ENCODE measurements around the gene P4HA3.

Gene P4HA3

DNA sequence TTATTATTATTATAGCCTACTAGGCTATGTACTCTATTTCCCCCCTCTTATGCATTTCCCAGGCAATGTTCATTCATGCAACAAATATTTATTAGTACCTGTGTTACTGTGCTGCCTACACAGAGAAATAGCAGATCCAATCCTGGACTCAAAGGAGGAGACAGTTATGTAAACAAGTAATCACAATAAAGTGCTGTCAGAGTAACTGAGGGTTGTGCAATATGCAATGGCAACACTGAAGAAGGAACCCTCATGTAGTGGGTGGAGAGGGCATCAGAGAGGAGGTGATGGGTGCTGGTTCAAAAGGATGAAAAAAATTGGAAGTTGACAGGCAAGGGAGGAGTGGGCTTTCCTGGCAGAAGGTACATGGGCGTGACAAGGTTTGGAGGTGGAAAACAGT, 886 bp upstream of the P4HA3 start:
- H3K36me3 ChIP-seq (ENCODE audit: control insufficient read depth, low read depth, low read length) = no peaks in the 10 kb centered on the region
- H3K27ac ChIP-seq (ENCODE audit: low read length) = no peak overlapping the region
- no peak overlapping the region for H3K9ac ChIP-seq (ENCODE audit: low read length)
- H3K4me1 ChIP-seq (ENCODE audit: control insufficient read depth, low read depth, low read length) = no peaks in the 10 kb centered on the region
- no peak overlapping the region for H3K4me3 ChIP-seq (ENCODE audit: low read length)
- peaks cover 3% of the 10 kb centered on the region for H3K9me3 ChIP-seq (ENCODE audit: control insufficient read depth, low read depth, low read length)
- peaks cover 42% of the 10 kb centered on the region for H3K27me3 ChIP-seq (ENCODE audit: control insufficient read depth, insufficient read depth, low read length)

DNA sequence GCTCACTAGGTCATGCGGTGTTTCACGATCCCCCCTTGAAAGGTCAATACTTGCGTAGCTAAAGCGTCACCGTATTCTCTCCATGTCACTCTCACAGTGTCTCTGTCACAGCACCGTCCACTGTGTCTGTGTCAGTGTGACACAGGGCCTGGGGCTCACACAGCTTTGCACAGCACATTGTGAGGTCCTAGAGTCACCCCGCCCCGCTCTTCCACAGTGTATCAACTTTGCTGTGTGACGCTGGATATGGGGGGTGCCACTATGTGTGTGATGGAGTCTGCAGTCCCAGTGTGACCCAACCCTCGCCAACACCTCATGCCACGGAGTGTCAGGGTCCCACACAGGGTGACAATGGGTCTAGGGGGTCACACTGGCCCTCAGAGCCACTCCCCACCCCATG, 583 bp downstream of the P4HA3 start:
- Histone ChIP-seq H3K9me3 (ENCODE audit: control insufficient read depth, low read depth, low read length) (no peaks in the 10 kb centered on the region), H3K27me3 (ENCODE audit: control insufficient read depth, insufficient read depth, low read length) (peaks cover 45% of the 10 kb centered on the region), H3K9ac (ENCODE audit: low read length) (no peak overlapping the region), H3K27ac (ENCODE audit: low read length) (no peak overlapping the region), H3K4me1 (ENCODE audit: control insufficient read depth, low read depth, low read length) (no peaks in the 10 kb centered on the region), H3K4me3 (ENCODE audit: low read length) (peak overlapping the region; percentile 37), H3K36me3 (ENCODE audit: control insufficient read depth, low read depth, low read length) (no peaks in the 10 kb centered on the region)

DNA sequence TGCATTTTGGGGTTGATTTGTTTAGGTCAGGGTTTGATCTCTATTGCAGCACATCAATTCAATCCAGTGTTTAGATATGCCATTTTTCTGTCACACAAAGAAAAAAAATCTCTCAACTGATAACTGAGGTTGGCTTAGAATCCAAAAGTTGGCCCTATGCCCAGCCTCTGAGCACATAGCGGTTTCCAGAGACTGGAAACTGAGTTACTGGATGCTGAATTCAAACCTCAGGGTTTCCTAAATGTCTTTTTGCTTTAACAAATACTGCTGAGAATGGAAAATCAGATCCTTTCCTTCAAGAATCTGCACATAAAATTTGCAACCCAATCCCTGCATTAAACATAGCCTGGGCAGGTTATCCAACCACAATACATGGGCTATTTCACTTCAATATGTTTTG, 4.0 kb downstream of the P4HA3 start:
- H3K36me3 ChIP-seq (ENCODE audit: control insufficient read depth, low read depth, low read length) = no peaks in the 10 kb centered on the region
- H3K27ac ChIP-seq (ENCODE audit: low read length) = no peak overlapping the region
- H3K4me3 ChIP-seq (ENCODE audit: low read length) = no peak overlapping the region
- no peak overlapping the region for H3K9ac ChIP-seq (ENCODE audit: low read length)
- no peaks in the 10 kb centered on the region for H3K4me1 ChIP-seq (ENCODE audit: control insufficient read depth, low read depth, low read length)
- H3K9me3 ChIP-seq (ENCODE audit: control insufficient read depth, low read depth, low read length) = no peaks in the 10 kb centered on the region
- peaks cover 35% of the 10 kb centered on the region for H3K27me3 ChIP-seq (ENCODE audit: control insufficient read depth, insufficient read depth, low read length)

DNA sequence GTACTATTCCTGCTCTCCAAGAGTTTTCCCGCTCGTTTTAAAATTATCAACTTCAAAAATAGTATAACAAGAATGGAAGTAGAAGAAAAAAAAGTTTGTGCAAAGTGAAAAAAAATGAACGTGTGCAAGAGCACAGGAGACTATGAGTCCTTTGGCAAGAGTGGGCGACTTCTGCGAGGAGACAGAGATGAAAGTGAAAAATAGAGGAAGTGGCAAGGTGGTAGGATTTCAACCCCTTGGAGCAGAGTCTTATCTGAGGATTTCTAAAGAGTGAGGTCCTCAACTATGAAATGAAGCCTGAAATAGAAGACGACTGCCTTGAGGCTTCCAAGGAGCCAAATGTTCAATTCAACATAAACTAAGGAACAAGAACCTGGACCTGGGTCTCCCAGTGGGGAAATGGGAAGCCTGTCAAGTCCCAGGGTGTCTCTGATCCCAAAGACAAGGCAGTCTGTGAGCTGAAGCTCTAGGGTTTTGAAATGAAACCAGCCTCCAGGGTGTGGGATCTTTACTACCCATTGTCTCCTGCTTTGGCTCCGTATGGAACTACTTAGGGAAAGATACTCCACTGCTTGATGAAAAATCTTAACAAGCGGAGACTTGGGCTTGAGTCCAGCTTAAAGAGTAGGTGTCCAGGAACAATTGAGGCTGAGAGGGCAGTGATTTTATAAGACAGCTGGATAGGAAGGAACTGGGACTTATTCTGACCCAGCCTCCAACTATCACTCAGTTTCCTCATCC, 4.8 kb downstream of the P4HA3 start:
- no peak overlapping the region for H3K9ac ChIP-seq (ENCODE audit: low read length)
- peaks cover 27% of the 10 kb centered on the region for H3K27me3 ChIP-seq (ENCODE audit: control insufficient read depth, insufficient read depth, low read length)
- no peaks in the 10 kb centered on the region for H3K9me3 ChIP-seq (ENCODE audit: control insufficient read depth, low read depth, low read length)
- no peaks in the 10 kb centered on the region for H3K36me3 ChIP-seq (ENCODE audit: control insufficient read depth, low read depth, low read length)
- H3K4me1 ChIP-seq (ENCODE audit: control insufficient read depth, low read depth, low read length) = no peaks in the 10 kb centered on the region
- H3K27ac ChIP-seq (ENCODE audit: low read length) = no peak overlapping the region
- H3K4me3 ChIP-seq (ENCODE audit: low read length) = no peak overlapping the region

DNA sequence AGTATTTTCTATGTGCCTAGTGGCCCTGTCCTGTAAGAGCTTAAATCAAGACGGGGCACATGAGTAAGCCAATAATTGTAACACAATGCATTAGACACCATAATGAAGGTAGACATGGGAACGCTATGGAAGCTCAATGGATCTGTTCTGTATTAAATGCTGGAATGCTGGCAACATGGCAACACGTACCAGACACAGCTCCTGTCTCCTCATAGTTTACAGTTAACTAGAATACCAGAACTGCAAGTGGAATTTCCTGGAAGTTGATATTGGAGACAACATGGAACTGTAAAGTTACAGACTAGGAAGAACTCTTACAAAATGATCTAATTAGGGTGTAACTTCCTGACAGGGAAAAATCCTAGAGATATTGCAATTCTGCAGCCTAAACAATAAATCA, 12.4 kb downstream of the P4HA3 start:
- H3K36me3 ChIP-seq (ENCODE audit: control insufficient read depth, low read depth, low read length) = no peaks in the 10 kb centered on the region
- peaks cover 4% of the 10 kb centered on the region for H3K9me3 ChIP-seq (ENCODE audit: control insufficient read depth, low read depth, low read length)
- no peak overlapping the region for H3K9ac ChIP-seq (ENCODE audit: low read length)
- H3K4me3 ChIP-seq (ENCODE audit: low read length) = no peak overlapping the region
- no peaks in the 10 kb centered on the region for H3K4me1 ChIP-seq (ENCODE audit: control insufficient read depth, low read depth, low read length)
- no peak overlapping the region for H3K27ac ChIP-seq (ENCODE audit: low read length)
- no peaks in the 10 kb centered on the region for H3K27me3 ChIP-seq (ENCODE audit: control insufficient read depth, insufficient read depth, low read length)

DNA sequence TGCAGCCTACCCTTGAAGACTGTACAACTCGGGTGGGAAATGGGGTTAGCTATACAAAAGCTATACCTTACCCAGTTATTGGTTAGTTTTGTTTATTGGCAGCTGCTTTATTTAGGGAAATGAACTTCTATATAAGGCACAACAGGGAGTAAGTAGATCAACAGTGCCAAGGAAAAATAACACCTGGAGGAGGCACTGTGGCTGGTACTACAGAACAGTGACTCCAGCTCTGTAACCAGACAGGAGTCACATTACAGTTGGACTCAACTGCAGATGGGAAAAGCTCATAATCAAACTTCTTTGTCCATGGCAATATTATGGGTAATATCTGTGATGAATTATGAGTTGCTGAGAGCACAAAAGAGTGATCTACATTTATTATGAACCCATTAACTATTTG, 14.0 kb downstream of the P4HA3 start:
- no peak overlapping the region for H3K4me3 ChIP-seq (ENCODE audit: low read length)
- H3K4me1 ChIP-seq (ENCODE audit: control insufficient read depth, low read depth, low read length) = no peaks in the 10 kb centered on the region
- H3K27ac ChIP-seq (ENCODE audit: low read length) = no peak overlapping the region
- peaks cover 4% of the 10 kb centered on the region for H3K9me3 ChIP-seq (ENCODE audit: control insufficient read depth, low read depth, low read length)
- no peak overlapping the region for H3K9ac ChIP-seq (ENCODE audit: low read length)
- H3K27me3 ChIP-seq (ENCODE audit: control insufficient read depth, insufficient read depth, low read length) = no peaks in the 10 kb centered on the region
- no peaks in the 10 kb centered on the region for H3K36me3 ChIP-seq (ENCODE audit: control insufficient read depth, low read depth, low read length)

DNA sequence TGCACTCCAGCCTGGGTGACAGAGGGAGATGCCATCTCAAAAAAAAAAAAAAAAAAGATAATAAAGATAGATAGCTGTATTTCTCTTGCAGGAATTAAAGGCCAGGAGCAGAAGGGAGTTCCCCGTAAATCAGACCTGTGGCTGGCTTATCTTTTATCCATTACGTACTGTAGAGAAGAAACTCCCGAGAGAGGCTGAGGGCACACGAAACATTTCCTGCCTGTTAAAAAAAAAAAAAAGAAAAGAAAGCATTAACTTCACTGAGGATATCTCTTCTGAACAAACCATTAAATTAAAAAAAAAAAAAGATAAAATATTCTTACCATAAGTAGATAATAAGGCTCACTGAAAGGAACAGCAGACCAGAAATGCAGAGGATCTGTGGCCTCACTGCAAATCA, 22.5 kb downstream of the P4HA3 start:
- no peaks in the 10 kb centered on the region for H3K9me3 ChIP-seq (ENCODE audit: control insufficient read depth, low read depth, low read length)
- no peaks in the 10 kb centered on the region for H3K36me3 ChIP-seq (ENCODE audit: control insufficient read depth, low read depth, low read length)
- no peak overlapping the region for H3K9ac ChIP-seq (ENCODE audit: low read length)
- no peak overlapping the region for H3K4me3 ChIP-seq (ENCODE audit: low read length)
- no peaks in the 10 kb centered on the region for H3K4me1 ChIP-seq (ENCODE audit: control insufficient read depth, low read depth, low read length)
- H3K27ac ChIP-seq (ENCODE audit: low read length) = no peak overlapping the region
- no peaks in the 10 kb centered on the region for H3K27me3 ChIP-seq (ENCODE audit: control insufficient read depth, insufficient read depth, low read length)

DNA sequence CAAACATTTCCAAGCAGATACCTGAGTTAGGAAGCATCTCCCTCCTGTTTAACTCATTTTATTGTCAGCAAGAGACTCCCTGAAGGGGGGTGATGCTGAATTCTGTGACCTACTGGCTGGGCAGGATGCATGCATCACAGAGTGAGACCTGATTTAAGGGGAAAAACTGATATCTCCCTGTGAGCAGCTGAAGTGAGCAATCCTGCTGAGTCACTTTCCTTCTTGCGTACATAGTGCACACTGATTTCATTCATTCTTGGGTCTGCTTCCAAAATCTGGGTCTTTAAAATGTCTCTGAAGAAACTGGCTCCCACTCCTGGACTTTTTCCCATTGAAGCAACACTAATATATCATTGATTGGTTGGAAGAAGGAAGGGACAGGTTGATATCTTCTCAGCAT, 23.3 kb downstream of the P4HA3 start:
- H3K4me1 ChIP-seq (ENCODE audit: control insufficient read depth, low read depth, low read length) = no peaks in the 10 kb centered on the region
- H3K27ac ChIP-seq (ENCODE audit: low read length) = no peak overlapping the region
- H3K9me3 ChIP-seq (ENCODE audit: control insufficient read depth, low read depth, low read length) = no peaks in the 10 kb centered on the region
- no peaks in the 10 kb centered on the region for H3K27me3 ChIP-seq (ENCODE audit: control insufficient read depth, insufficient read depth, low read length)
- H3K4me3 ChIP-seq (ENCODE audit: low read length) = no peak overlapping the region
- H3K36me3 ChIP-seq (ENCODE audit: control insufficient read depth, low read depth, low read length) = no peaks in the 10 kb centered on the region
- no peak overlapping the region for H3K9ac ChIP-seq (ENCODE audit: low read length)

DNA sequence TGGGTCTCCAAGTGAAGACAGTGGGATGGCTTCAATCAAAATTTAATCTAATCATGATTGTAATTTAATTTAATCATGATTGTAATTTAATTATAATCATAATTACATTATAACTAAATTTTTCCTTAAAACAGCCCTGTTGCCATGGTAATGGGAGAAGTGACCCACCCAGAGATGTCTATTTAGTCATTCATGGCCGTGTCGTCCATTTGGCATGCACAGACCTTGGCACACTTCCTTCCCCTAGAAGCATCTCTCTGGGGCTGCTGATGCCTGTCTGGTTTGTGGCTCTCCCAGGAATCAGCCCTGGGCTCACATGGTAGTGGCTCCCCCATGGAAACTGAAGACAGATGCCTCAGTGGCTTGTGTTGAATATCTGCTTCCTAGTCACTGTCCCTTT, 27.0 kb downstream of the P4HA3 start:
- no peaks in the 10 kb centered on the region for H3K9me3 ChIP-seq (ENCODE audit: control insufficient read depth, low read depth, low read length)
- no peak overlapping the region for H3K4me3 ChIP-seq (ENCODE audit: low read length)
- no peak overlapping the region for H3K27ac ChIP-seq (ENCODE audit: low read length)
- H3K4me1 ChIP-seq (ENCODE audit: control insufficient read depth, low read depth, low read length) = no peaks in the 10 kb centered on the region
- no peaks in the 10 kb centered on the region for H3K36me3 ChIP-seq (ENCODE audit: control insufficient read depth, low read depth, low read length)
- H3K9ac ChIP-seq (ENCODE audit: low read length) = no peak overlapping the region
- no peaks in the 10 kb centered on the region for H3K27me3 ChIP-seq (ENCODE audit: control insufficient read depth, insufficient read depth, low read length)

DNA sequence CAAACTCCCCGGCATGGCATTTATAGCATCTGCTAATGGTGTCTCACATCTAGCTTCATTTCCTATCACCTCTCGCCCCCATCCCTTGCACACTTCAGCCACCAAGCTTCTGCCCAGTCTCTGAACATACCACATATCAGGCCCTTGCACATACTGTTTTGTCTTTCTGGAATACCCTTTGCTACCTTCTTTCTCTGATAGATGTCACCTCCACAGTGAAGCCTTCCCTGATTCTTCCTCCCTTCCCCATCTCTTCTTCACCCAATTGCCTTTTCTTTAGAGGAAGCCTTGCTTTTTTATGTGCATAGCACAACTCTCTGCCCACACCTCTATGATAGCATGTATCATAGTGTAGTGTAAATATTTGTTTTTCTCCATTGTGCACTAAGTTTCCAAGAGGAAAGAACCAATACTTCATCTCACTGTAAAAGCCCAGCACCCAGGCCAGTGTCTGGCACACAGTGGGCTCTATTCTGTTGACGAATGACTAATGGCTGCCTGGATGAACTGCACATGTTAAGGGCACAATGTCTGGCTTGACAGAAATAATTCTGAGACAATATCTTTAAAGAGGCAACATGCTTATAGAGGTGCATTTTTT, 27.8 kb downstream of the P4HA3 start:
- no peaks in the 10 kb centered on the region for H3K36me3 ChIP-seq (ENCODE audit: control insufficient read depth, low read depth, low read length)
- H3K4me3 ChIP-seq (ENCODE audit: low read length) = no peak overlapping the region
- no peaks in the 10 kb centered on the region for H3K27me3 ChIP-seq (ENCODE audit: control insufficient read depth, insufficient read depth, low read length)
- H3K9me3 ChIP-seq (ENCODE audit: control insufficient read depth, low read depth, low read length) = no peaks in the 10 kb centered on the region
- H3K9ac ChIP-seq (ENCODE audit: low read length) = no peak overlapping the region
- no peaks in the 10 kb centered on the region for H3K4me1 ChIP-seq (ENCODE audit: control insufficient read depth, low read depth, low read length)
- H3K27ac ChIP-seq (ENCODE audit: low read length) = no peak overlapping the region

DNA sequence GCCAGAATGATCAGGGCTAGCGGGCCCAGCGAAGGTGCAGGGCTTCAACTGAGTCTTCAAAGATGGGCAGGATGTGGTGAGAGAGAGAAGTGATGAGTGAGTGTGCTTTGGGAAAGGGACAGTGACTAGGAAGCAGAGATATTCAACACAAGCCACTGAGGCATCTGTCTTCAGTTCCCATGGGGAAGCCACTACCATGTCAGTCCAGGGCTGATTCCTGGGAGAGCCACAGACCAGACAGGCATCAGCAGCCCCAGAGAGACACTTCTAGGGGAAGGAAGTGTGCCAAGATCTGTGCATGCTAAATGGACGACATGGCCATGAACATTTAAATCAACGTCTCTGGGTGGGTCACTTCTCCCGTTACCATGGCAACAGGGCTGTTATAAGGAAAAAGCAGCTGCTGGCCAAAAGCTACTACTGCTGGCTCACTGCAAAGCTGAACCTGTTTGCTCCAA, 28.5 kb downstream of the P4HA3 start:
- Histone ChIP-seq H3K4me3 (ENCODE audit: low read length) (no peak overlapping the region), H3K27me3 (ENCODE audit: control insufficient read depth, insufficient read depth, low read length) (no peaks in the 10 kb centered on the region), H3K9ac (ENCODE audit: low read length) (no peak overlapping the region), H3K4me1 (ENCODE audit: control insufficient read depth, low read depth, low read length) (no peaks in the 10 kb centered on the region), H3K9me3 (ENCODE audit: control insufficient read depth, low read depth, low read length) (no peaks in the 10 kb centered on the region), H3K36me3 (ENCODE audit: control insufficient read depth, low read depth, low read length) (no peaks in the 10 kb centered on the region), H3K27ac (ENCODE audit: low read length) (no peak overlapping the region)

DNA sequence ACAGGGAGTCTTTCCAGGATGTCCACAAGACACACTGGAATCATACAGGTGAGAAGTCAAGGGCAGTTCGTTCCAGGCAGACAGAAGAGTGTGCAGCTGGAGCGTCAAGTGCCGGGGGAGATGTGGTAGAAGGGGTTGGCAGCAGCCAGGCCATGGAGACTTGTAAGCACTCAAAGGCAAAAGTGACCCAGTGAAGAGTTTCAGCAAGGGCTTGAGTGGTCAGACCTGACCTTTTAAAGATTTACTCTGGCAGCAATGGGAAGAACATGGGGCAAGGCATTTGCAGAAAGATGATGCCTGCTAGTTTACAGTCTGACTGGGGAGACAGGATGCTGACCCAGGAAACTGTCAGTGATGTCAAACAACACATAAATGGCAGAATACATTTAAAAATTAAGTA, 29.0 kb downstream of the P4HA3 start:
- Histone ChIP-seq H3K9ac (ENCODE audit: low read length) (no peak overlapping the region), H3K9me3 (ENCODE audit: control insufficient read depth, low read depth, low read length) (no peaks in the 10 kb centered on the region), H3K4me1 (ENCODE audit: control insufficient read depth, low read depth, low read length) (no peaks in the 10 kb centered on the region), H3K27ac (ENCODE audit: low read length) (no peak overlapping the region), H3K36me3 (ENCODE audit: control insufficient read depth, low read depth, low read length) (no peaks in the 10 kb centered on the region), H3K27me3 (ENCODE audit: control insufficient read depth, insufficient read depth, low read length) (no peaks in the 10 kb centered on the region), H3K4me3 (ENCODE audit: low read length) (no peak overlapping the region)
